Tibial nerve (tissue), 4 donors: ENCODE data around the gene ERAP2. TPM values are rescaled to one million over a fixed set of nuclear protein-coding genes. Genes with fewer than 3 reads are reported as not detected.

Experiments
- DNase-seq, 2 donors: peaks; one replicate each; pipeline ENCODE4 v3.0.0-alpha.2; 2019; ENCODE audit warnings: low spot score in 2 of 2
- H3K27ac ChIP-seq, 4 donors: fragments of 200-600 bp; sonication (generic) in 3 of 4; one replicate each; pipeline ENCODE4 v1.5.1; 2017 to 2019; ENCODE audit warnings: mild to moderate bottlenecking in 1 of 4
- H3K27me3 ChIP-seq, 2 donors: fragments of 200-600 bp; sonication (generic) in 1 of 2; one replicate each; pipeline versions ENCODE4 v1.5.1 to v1.6.0; 2017 to 2019
- H3K36me3 ChIP-seq, 3 donors: fragments of 200-600 bp; sonication (generic); one replicate each; pipeline ENCODE4 v1.5.1; 2018 to 2019
- H3K4me1 ChIP-seq, 4 donors: fragments of 200-600 bp; sonication (generic) in 3 of 4; one replicate each; pipeline ENCODE4 v1.5.1; 2017 to 2019
- H3K4me3 ChIP-seq, 4 donors: fragments of 200-600 bp; sonication (generic) in 3 of 4; one replicate each; pipeline ENCODE4 v1.5.1; 2017 to 2019; ENCODE audit warnings: mild to moderate bottlenecking in 1 of 4, moderate library complexity in 1 of 4
- H3K9me3 ChIP-seq, 4 donors: fragments of 200-600 bp; sonication (generic) in 3 of 4; one replicate each; pipeline ENCODE4 v1.5.1; 2017 to 2019
- CTCF ChIP-seq, 5 experiments: fragments of 200-600 bp in 3 of 5; fragments of 450-650 bp in 2 of 5; sonication (generic) in 3 of 5; IDR thresholded peaks; one replicate each; pipeline ENCODE4 v1.5.1; 2016 to 2019; ENCODE audit warnings: antibody characterized with exemption in 5 of 5, mild to moderate bottlenecking in 3 of 5, moderate library complexity in 2 of 5
- EP300 ChIP-seq, 2 donors: sonication (generic); formaldehyde crosslinking; IDR thresholded peaks; one replicate each; pipeline ENCODE4 v1.6.1; 2017; ENCODE audit warnings: antibody characterized with exemption in 2 of 2, mild to moderate bottlenecking in 1 of 2
- POLR2A ChIP-seq, 2 donors: fragments of 450-650 bp; IDR thresholded peaks; one replicate each; pipeline ENCODE4 v1.6.1; 2017; ENCODE audit warnings: antibody characterized with exemption in 2 of 2, mild to moderate bottlenecking in 2 of 2, moderate library complexity in 2 of 2
- WGBS, 2 donors: methylation state at CpG; one replicate each; pipeline ENCODE4 v1.1.5; 2018; 5-methylcytosine and 5-hydroxymethylcytosine counted together
- total RNA-seq, 4 donors: library from RNA; depleted of rRNA; stranded (reverse); fragments of >200 nt; gene quantifications; one replicate each; pipeline ENCODE4 v1.1.0, GENCODE V29; 2016

ERAP2 gene
- total RNA-seq, 4 donors from 2014 or later: 9.9 to 18.6 (median 12.2) TPM

- H3K4me3 ChIP-seq: no peak overlapping the region
- DNase-seq: no peak
- H3K27me3 ChIP-seq: no peaks in the 10 kb centered on the region
- no peaks in the 10 kb centered on the region for H3K4me1 ChIP-seq
- TF ChIP-seq POLR2A (IDR thresholded peaks at IDR 0.05) (no peak), CTCF (IDR thresholded peaks at IDR 0.05) (no peak), EP300 (IDR thresholded peaks at IDR 0.05) (no peak)
- no peaks in the 10 kb centered on the region for H3K9me3 ChIP-seq
- 85 to 86% methylated on average over 2 of the region's 2 CpGs for WGBS, 2 donors
- H3K36me3 ChIP-seq: no peaks in the 10 kb centered on the region
- H3K27ac ChIP-seq: no peak overlapping the region
Observed at GRCh38 chr5:96861076-96861475, 15.2 kb upstream of the ERAP2 start.

- Histone ChIP-seq H3K4me3 (no peak overlapping the region), H3K4me1 (no peaks in the 10 kb centered on the region), H3K27ac (no peak overlapping the region), H3K9me3 (no peaks in the 10 kb centered on the region), H3K36me3 (no peaks in the 10 kb centered on the region), H3K27me3 (no peaks in the 10 kb centered on the region)
- no peak for TF ChIP-seq POLR2A (IDR thresholded peaks at IDR 0.05)
- TF ChIP-seq CTCF (IDR thresholded peaks at IDR 0.05): no peak
- TF ChIP-seq EP300 (IDR thresholded peaks at IDR 0.05): no peak
- no peak for DNase-seq
- 85 to 91% methylated on average over 2 of the region's 2 CpGs for WGBS, 2 donors
Observed at GRCh38 chr5:96863114-96863513, 13.2 kb upstream of the ERAP2 start.

GRCh38 chr5:96863949-96864584 is 12.2 kb upstream of the ERAP2 start:
- no peaks in the 10 kb centered on the region for H3K36me3 ChIP-seq
- H3K27me3 ChIP-seq: no peaks in the 10 kb centered on the region
- H3K4me1 ChIP-seq: peaks cover 0 to 4% (median 0%) of the 10 kb centered on the region in 4 donors
- H3K27ac ChIP-seq: no peak overlapping the region
- TF ChIP-seq EP300 (IDR thresholded peaks at IDR 0.05) (no peak), POLR2A (IDR thresholded peaks at IDR 0.05) (no peak), CTCF (IDR thresholded peaks at IDR 0.05) (no peak)
- no peaks in the 10 kb centered on the region for H3K9me3 ChIP-seq
- WGBS, 2 donors: 69 to 77% methylated on average over 3 of the region's 3 CpGs
- no peak overlapping the region for H3K4me3 ChIP-seq
- no peak for DNase-seq

GRCh38 chr5:96864922-96865530 is 11.3 kb upstream of the ERAP2 start:
- no peak for DNase-seq
- no peak for TF ChIP-seq EP300 (IDR thresholded peaks at IDR 0.05)
- TF ChIP-seq CTCF (IDR thresholded peaks at IDR 0.05): no peak
- no peak for TF ChIP-seq POLR2A (IDR thresholded peaks at IDR 0.05)
- WGBS, 2 donors: 89 to 91% methylated on average over 1 of the region's 1 CpG

GRCh38 chr5:96868603-96869371 is 7.5 kb upstream of the ERAP2 start:
- H3K4me1 ChIP-seq: peaks cover 0 to 15% (median 3%) of the 10 kb centered on the region in 4 donors
- no peaks in the 10 kb centered on the region for H3K36me3 ChIP-seq
- TF ChIP-seq POLR2A (IDR thresholded peaks at IDR 0.05) (no peak), EP300 (IDR thresholded peaks at IDR 0.05) (no peak), CTCF (IDR thresholded peaks at IDR 0.05) (peak; percentile 79 to 94 (median 85))
- H3K4me3 ChIP-seq: no peak overlapping the region
- H3K27ac ChIP-seq: no peak overlapping the region
- no peaks in the 10 kb centered on the region for H3K9me3 ChIP-seq
- DNase-seq: peak in 1 of 2 donors; percentile 46
- 57 to 58% methylated on average over 6 of the region's 6 CpGs for WGBS, 2 donors
- H3K27me3 ChIP-seq: no peaks in the 10 kb centered on the region

More at GRCh38 chr5:96864922-96865530, 11.3 kb upstream of the ERAP2 start:
- H3K9me3 ChIP-seq: no peaks in the 10 kb centered on the region
- H3K27me3 ChIP-seq: no peaks in the 10 kb centered on the region
- H3K27ac ChIP-seq: no peak overlapping the region
- H3K4me1 ChIP-seq: peaks cover 0 to 14% (median 0%) of the 10 kb centered on the region in 4 donors
- H3K4me3 ChIP-seq: no peak overlapping the region
- no peaks in the 10 kb centered on the region for H3K36me3 ChIP-seq
